ENCODE measurements around the gene ARL3. TPM values are rescaled to one million over a fixed set of nuclear protein-coding genes. Genes with fewer than 3 reads are reported as not detected.

ARL3 gene
- total RNA-seq, 4 donors from 2014 or later = 2.2 to 3.4 (median 2.8) TPM

GRCh38 chr10:102633287-102633686 lies 80.9 kb downstream of the ARL3 start:
- Histone ChIP-seq H3K27ac (peak overlapping the region; percentile 63 to 73 (median 69)), H3K9me3 (no peaks in the 10 kb centered on the region), H3K27me3 (no peaks in the 10 kb centered on the region), H3K4me1 (peaks cover 26 to 54% (median 36%) of the 10 kb centered on the region in 4 donors), H3K4me3 (no peak overlapping the region), H3K36me3 (no peaks in the 10 kb centered on the region)
- TF ChIP-seq EP300 (IDR thresholded peaks at IDR 0.05; ENCODE audit: low read depth) = no peak
- no peak for TF ChIP-seq POLR2A (IDR thresholded peaks at IDR 0.05)
- no peak for TF ChIP-seq CTCF (IDR thresholded peaks at IDR 0.05)
- no peak for TF ChIP-seq POLR2AphosphoS5 (IDR thresholded peaks at IDR 0.05)
- intact Hi-C loops (cut with DNase I; ENCODE audit: low total_unique reads) = no loop called here
- WGBS, 2 donors (ENCODE audit: low coverage in 1 of 2) = 30 to 44% methylated on average over 3 to 6 of the region's 6 CpGs
- DNase-seq = no peak
- in situ Hi-C loops (cut with MboI; ENCODE audit: low pct_ligation_motif_present in 1 of 4, low pct_unique_long_range_greater_than_20kb in 1 of 4, low sequenced_read_pairs in 3 of 4) = no loop called here

- in situ Hi-C loops (cut with MboI; ENCODE audit: low pct_ligation_motif_present in 1 of 4, low pct_unique_long_range_greater_than_20kb in 1 of 4, low sequenced_read_pairs in 3 of 4) = no loop called here
- peak overlapping the region; percentile 63 to 73 (median 69) for H3K27ac ChIP-seq
- H3K4me3 ChIP-seq = no peak overlapping the region
- H3K9me3 ChIP-seq = no peaks in the 10 kb centered on the region
- WGBS, 2 donors (ENCODE audit: low coverage in 1 of 2) = 40 to 61% methylated on average over 1 to 5 of the region's 5 CpGs
- peaks cover 33 to 61% (median 44%) of the 10 kb centered on the region in 4 donors for H3K4me1 ChIP-seq
- no peak for TF ChIP-seq POLR2A (IDR thresholded peaks at IDR 0.05)
- no peak for TF ChIP-seq POLR2AphosphoS5 (IDR thresholded peaks at IDR 0.05)
- H3K27me3 ChIP-seq = no peaks in the 10 kb centered on the region
- DNase-seq = no peak
- intact Hi-C loops (cut with DNase I; ENCODE audit: low total_unique reads) = no loop called here
- H3K36me3 ChIP-seq = no peaks in the 10 kb centered on the region
Measured at GRCh38 chr10:102632394-102633111, 81.6 kb downstream of the ARL3 start.

GRCh38 chr10:102631525-102632393 lies 82.4 kb downstream of the ARL3 start:
- H3K36me3 ChIP-seq = no peaks in the 10 kb centered on the region
- 72 to 100% methylated on average over 3 to 7 of the region's 10 CpGs for WGBS, 2 donors (ENCODE audit: low coverage in 1 of 2)
- H3K4me3 ChIP-seq = no peak overlapping the region
- no peaks in the 10 kb centered on the region for H3K9me3 ChIP-seq
- intact Hi-C loops (cut with DNase I; ENCODE audit: low total_unique reads) (no loop called here), in situ Hi-C loops (cut with MboI; ENCODE audit: low pct_ligation_motif_present in 1 of 4, low pct_unique_long_range_greater_than_20kb in 1 of 4, low sequenced_read_pairs in 3 of 4) (no loop called here)
- no peak for DNase-seq
- TF ChIP-seq CTCF (IDR thresholded peaks at IDR 0.05) (no peak), POLR2AphosphoS5 (IDR thresholded peaks at IDR 0.05) (no peak), EP300 (IDR thresholded peaks at IDR 0.05; ENCODE audit: low read depth) (no peak), POLR2A (IDR thresholded peaks at IDR 0.05) (no peak)
- H3K27ac ChIP-seq = peak overlapping the region in 3 of 4 donors; percentile 70 to 93 (median 86)
- H3K27me3 ChIP-seq = no peaks in the 10 kb centered on the region
- peaks cover 41 to 69% (median 52%) of the 10 kb centered on the region in 4 donors for H3K4me1 ChIP-seq

GRCh38 chr10:102630663-102631062 lies 83.5 kb downstream of the ARL3 start:
- H3K27ac ChIP-seq = peak overlapping the region; percentile 82 to 93 (median 87)
- H3K9me3 ChIP-seq = no peaks in the 10 kb centered on the region
- no peak for TF ChIP-seq POLR2AphosphoS5 (IDR thresholded peaks at IDR 0.05)
- TF ChIP-seq CTCF (IDR thresholded peaks at IDR 0.05) = no peak
- no peak for TF ChIP-seq EP300 (IDR thresholded peaks at IDR 0.05; ENCODE audit: low read depth)
- no peak for TF ChIP-seq POLR2A (IDR thresholded peaks at IDR 0.05)
- H3K27me3 ChIP-seq = no peaks in the 10 kb centered on the region
- 47 to 73% methylated on average over 3 to 6 of the region's 6 CpGs for WGBS, 2 donors (ENCODE audit: low coverage in 1 of 2)
- H3K4me3 ChIP-seq = no peak overlapping the region
- in situ Hi-C loops (cut with MboI; ENCODE audit: low pct_ligation_motif_present in 1 of 4, low pct_unique_long_range_greater_than_20kb in 1 of 4, low sequenced_read_pairs in 3 of 4) = no loop called here
- intact Hi-C loops (cut with DNase I; ENCODE audit: low total_unique reads) = no loop called here
- no peaks in the 10 kb centered on the region for H3K36me3 ChIP-seq
- H3K4me1 ChIP-seq = peaks cover 42 to 75% (median 58%) of the 10 kb centered on the region in 4 donors
- DNase-seq = no peak
